ENCODE data around the gene SPOCK1.
"Not testable (repeated sequence)": the region's sequence is repeated elsewhere in the genome, so short reads cannot be mapped to it uniquely, and the experiment has no call there.

SPOCK1 gene

DNA sequence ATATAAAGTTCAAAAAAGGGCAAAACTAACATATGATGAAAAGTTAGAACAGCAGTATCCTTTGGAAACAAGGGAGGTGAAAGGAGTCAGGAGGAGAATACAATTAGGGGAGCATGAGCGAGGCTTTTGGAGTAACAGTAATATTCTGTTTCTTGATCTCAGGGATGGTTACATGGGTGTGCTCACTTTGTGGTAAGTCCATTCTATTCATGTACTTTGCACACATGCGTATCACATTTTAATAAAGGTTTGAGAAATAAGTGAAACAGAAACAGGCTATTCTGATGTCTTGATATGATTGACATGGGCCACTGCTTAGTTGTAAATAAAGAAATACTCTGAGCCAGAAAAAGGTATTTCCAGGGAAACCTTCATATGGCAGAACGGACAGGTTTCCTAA lies 208.8 kb downstream of the SPOCK1 start:
- DNase-seq = no peak

DNA sequence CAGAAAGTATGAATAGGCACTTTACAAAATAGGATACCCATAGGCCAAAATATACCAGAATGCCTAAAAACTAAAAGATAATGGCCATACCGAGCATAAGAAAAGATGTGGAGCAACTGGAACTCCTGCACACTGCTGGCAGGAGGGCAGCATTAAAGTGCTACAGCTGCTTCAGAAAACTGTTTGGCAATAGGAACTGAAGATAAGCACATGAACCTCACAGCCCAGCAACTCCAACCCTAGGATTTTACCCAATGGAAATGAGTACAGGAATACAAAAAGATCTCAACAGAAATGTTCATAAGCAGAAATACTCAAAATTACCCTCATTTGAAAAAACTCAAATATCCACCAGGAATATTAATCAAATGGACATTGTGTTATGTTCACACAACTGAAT lies 209.3 kb downstream of the SPOCK1 start:
- DNase-seq = no peak

DNA sequence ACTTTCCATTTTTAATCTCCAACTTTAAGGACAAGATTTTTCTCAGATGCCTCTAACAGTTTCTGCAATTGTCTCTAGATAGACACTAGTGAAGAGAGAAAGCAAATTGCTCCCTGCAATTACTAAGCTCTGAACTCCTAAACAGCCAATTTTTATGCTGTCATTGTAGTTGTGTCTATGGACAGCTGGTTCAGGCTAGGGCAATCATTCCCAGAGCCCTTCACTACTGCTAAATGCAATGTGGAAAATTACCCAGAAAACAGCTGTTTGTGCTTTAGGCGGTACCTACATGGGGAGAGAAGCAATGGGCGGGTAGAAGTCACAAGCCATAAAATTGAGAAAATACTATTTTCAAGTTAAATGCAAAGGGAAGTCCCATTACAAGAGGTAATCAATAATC lies 211.6 kb downstream of the SPOCK1 start:
- no peak for DNase-seq

DNA sequence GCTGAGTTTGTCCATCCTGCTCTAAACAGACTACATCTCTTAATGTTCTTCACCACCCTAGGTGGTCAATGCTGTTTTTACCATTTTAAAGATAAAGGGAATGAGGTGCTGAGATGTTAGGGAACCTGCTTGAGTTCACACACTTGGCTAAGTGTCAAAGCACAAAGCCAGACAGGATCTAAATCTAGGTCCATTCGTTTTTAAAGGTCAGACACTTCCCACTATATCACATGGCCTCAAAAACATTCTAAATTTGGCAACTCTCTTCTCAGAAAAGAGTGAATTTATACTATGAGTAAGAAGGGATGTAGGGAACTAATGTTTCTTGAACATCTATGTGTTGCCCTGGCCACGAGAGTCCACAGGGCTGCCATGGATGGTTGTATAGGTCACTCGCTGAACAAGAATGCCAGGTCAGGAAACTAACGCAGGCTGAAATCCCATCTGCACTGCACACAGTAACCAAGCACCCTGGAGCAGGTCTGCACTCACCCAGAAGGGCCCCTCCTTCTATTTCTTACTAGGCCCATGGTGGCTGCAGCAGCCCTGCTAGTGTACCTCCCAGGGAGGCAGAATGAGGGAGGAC lies 213.0 kb downstream of the SPOCK1 start:
- DNase-seq = no peak

DNA sequence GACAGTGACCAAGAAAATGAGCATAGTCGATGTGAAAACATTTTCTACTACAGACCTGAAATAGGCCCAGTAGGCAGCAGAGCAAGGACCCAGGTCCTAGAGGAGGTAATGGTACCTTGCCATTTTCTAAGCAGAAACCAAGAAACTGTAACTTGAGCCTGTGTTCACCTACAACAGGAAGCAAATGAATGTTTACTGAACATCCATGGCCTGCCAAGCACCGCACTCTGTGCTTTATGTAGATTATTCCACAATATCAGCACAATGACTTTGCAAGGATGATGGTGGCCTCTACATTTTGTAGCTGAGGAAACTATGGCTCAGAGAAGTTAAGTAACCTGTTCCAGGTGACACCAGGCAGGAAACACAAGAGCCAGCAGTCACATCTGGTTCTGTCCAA lies 215.3 kb downstream of the SPOCK1 start:
- DNase-seq = no peak

DNA sequence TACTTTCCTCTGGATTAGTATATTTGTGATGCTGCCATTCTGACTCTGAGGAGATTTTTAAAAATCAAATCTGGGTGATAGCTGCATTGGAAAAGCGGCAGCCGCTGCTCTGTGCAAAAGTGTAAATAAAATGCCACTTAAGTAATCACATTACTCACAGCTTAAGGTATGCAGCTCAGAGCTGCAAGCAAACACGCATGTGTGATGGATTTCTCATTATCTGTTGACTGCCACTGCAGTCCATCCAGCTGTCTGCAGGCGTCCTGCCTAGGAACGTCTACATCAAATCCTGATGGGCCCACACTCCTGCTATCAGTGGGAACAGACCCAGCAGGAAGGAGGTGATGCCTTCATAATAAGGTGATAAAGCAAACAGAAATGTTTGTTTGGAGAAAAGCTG lies 216.9 kb downstream of the SPOCK1 start:
- no peak for DNase-seq

DNA sequence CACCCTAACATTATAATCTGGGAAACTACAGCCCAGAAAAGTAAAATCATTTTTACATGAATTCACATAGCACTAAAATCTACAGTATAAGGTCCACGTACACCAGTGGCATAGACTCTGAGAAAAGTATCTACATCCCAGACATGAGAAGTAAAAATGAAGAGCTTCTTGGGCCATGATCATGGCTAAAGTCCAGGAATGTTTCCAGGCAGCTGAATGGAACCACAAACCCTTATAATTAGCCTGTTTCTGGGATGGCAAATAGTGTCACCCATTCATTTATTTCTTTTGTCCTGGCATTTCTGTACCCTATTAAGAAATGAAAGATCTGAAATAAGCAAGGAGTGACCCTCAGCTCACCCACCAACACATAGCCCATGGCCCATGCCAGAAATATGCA lies 217.9 kb downstream of the SPOCK1 start:
- DNase-seq = no peak

DNA sequence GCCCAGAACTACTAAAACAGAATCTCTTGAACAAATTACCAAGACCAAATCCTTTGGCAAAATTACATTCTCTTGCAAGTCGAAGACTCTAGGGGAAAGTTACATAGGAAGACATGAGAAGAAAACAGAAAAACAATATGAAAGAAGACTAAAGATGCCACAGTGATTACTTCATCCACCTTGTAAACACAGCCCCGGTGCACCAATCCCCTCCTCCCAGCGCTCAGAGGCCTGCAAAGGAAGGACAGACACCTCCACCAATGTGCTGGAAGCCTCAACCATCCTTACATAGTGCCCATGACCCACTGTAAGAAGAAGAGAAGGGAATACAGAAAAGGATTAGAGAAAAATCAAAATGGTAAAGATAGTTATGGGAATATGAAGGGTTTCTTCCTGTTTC lies 218.5 kb downstream of the SPOCK1 start:
- no peak for DNase-seq

DNA sequence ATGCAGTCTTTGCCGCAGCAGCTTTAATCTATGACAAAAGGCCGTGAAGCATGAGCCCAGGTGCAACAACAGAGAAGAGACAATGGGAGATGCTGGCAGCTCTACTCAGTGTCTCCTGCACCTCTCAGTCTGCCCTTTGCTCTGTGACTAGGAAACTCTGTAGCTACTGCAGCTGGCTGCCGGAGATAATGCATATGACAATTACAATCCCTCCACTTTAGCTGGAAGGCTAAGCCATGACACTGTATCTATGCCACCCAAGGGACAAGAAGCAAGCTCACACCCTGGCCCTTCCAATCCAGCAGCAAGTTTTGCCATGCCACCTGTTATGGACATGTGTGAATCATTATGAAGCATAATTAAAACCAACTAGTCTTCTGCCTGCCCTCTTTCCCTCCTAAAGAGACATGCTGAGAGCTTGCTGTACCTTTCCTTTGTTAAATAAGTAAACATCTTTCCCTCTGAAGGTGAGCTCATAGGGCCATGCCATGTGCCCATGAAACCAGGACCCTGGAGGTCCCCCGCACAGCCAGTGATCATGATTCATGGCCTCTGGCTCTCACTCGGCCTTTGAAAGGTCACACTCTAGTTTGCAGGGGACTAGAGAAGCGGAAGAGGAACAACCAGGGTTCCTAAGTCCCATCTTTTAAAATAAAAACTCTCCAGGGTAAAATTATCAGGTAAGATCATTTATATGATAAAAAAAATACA lies 219.4 kb downstream of the SPOCK1 start:
- no peak for DNase-seq

DNA sequence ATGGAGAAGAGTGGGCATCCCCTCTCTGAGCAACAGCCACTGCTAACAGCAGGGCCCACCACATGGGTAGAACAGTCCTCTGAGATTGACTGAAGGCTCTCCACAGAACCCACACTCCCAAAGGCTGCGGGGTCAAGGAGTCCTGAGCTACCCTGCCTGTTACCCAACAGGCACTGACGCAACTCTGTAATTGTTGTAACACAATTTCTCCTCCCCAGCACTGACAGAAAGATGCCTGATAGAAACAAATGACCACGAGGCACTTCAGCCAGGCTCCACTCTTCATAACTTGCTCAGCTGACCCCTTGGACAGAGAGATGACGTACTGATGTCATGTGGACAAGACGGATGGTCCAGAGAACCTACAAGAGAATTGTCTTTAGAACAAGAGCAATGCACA lies 220.7 kb downstream of the SPOCK1 start:
- no peak for DNase-seq

DNA sequence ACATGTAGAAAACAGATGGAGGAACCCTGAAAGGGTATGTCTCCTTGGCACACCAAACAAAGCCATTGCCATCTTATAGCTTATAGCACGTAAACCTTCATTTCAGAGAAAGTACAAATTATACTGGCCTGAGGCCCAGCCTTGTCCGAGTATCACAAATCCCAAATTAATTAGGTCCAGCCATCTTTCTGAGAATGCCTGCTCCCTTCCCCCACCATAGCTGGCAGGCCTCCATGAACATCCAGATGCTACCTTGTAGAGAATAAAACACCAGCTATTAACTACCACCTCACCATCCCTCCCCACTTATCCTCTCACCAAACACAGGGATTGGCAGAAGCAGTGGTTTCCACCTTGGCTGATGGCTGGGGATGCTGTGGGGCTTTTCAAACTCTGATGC lies 224.0 kb downstream of the SPOCK1 start:
- DNase-seq = no peak

DNA sequence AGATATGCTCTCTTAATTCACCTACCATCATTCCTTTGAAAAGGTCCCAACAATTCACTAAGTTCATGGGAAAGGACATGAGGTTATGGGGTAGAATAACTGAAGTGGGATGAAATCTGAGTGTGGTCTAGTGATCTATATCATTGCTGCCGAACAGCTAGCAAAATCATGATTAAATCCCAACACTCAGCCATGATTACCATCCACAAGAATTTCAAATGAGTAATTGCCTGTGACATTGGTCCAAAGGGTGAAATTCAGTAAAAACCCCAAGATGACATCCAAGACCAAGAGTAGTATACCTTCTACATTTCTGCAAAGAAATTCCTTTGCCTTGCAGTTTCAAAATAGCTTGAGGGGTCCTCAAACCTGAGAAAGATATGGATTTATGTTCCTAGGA lies 225.6 kb downstream of the SPOCK1 start:
- no peak for DNase-seq

DNA sequence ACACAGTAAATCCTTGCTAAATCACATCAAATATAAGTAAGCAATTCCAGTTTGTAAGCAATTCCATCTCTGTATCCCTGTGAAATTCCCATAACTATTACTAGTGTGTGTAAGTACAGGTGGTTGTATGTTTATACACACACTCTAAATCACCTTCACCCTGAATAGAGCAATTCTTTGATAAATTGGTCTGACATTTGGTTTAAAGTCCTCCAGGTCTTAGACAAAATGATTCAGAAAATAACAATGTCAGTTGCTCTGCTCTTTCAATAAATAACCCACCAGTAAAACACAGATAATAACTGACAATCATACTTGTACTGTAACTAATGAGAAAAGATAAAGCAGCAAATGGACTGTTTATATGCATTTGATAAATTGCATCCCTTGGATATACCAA lies 226.3 kb downstream of the SPOCK1 start:
- DNase-seq = no peak

DNA sequence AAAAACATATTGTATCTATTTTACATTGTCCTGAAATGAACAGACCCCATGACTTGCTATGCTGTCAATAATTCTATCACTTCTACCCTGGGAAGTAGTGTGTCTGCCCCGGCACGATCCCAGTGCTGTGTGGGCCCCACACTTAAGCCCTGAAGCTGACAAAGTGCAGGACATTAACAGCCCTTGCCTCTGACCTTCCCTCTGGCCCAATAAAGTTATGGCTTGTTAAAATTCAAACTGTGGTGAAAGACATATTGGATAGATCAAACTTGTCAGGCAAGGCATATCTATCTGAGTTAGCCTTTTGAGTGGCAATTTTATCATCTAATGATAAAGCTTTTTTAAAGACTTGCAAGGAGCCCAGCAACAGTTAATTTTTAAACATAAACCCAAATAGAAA lies 229.2 kb downstream of the SPOCK1 start:
- DNase-seq = no peak

DNA sequence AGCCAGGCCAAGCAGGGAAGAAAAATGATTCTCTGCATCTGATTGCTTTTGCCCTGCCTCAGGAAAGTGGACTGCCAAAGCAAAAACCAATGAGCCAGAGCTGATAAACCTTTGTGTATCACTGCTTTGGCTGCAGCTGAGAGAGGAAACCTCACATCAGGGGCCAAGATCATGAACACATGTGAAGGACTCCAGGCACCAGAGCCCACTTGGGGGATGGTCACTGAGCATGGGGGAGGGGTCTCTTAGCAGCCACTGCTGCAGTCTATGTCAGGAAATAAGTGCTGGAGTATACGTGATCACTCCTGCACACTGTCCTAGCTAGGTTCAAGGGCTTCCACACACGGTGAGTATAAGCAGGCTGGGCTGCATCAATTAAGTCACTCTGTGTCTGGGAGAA lies 229.9 kb downstream of the SPOCK1 start:
- no peak for DNase-seq

DNA sequence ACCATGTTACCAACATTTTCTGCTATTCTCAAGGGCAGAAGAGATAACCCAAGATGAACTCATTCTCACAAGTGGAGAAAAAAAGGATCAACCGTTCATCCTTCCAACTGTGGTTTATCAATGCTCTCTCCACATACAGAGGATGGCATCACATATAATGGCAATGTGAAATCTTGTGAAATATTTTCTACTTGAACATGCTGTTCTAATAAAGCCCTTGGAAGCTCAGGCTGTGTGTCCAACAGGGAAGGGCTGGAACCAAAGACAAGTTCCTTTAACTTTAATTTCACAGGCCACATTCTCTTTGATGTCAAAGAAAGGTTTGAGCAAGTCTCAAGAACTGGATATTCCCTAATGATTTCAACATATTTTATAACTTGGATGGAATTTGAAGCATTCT lies 230.5 kb downstream of the SPOCK1 start:
- no peak for DNase-seq

DNA sequence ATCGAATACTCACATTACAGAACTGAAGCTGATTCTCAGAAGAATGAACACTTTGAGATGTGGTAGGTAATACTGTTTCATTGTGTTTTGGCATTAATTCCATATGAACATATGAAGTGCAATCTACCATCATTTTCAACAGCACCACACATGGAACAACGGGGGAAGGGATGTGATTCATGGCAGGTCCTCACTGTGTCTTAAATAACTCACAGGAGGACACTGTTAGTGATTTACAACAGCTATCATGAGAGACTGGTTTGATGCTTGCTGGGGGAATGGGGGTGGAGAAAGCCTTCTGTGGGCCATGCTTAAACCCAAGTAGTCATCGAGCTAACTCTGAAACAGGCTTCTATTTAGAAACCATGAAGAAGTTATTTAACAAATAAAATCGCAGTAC lies 232.9 kb downstream of the SPOCK1 start:
- DNase-seq = no peak

DNA sequence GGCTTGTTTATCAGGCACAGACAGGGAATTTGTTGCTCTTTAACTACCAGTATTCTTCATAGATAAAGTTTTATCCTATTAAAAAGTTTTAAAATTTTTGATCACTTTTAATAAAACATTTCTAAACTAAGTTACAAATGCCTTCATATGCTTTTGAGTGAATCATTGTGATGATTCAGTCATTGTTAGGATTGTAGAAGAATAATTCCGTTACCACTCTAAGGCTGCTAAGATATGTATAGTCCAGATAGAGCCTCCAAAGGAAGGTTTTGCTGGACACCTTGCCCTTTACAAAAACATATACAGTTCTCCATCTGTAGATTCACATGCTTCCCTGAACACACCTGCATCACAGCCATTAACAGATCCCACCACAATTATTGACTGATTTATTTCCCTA lies 233.7 kb downstream of the SPOCK1 start:
- no peak for DNase-seq

DNA sequence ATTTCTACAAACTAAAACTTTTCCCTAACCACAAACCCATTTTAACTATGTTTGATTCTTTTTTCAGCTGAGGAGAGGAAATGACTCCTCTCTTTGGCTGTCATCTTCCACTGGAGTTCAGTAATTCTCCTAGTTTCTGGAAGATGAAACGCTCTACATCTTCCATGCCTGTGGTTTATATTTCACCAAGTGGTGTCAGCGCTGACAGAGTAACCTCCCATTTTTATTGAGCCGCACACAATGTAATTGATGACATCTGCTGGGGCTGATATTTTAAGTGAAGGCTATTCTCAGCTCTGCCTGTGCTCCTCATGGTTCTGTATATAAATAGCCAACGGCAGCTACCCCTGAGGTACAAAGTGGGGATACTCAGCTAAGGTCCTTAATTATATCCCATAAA lies 234.6 kb downstream of the SPOCK1 start:
- no peak for DNase-seq

DNA sequence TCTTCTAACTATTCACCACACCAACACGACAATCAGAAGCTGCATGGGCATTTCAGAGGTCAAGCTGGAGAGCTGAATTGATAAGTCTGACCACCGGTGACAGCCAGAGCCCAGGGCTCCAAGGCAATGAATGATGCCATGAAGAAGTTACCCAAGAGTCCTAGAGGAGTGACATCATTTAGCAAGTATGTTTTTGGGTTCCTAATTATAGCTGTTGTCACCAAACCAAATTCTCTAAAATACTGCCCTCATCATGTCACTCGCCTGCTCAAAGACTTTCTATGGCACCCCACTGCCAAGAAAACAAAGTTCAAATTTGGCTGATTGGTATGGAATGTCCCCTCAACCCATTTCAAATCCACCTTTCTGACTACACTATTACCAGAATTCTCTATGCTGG lies 235.1 kb downstream of the SPOCK1 start:
- no peak for DNase-seq

DNA sequence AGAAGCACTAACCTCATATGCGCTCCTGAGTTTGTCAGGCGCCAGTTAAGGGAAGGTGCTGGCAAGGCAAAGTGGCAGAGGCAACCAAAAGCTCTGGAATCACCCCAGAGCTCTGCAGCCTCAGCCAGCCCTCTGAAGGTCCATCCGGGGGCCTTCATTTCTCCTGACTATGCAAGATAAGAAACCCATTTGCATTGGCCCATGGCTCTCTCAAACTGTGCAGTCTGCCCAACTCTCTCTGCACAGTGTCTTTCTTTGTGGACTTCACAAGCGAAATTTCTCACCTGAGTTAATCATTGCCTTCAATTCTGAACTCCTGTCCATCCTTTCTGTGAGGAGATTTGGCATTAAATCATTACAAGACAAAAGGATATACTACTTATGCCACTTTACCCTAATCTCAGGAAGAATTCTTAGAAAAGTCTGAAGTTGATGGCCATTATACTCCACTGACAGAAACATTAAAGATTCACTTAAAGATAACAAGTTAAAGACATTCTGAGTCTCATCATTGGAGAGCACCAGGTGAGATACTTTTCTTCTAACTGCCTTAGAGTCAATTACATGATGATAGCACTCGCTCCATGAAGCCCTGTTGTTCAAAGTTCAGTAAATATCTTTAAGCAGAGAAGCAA lies 235.6 kb downstream of the SPOCK1 start:
- DNase-seq = no peak

DNA sequence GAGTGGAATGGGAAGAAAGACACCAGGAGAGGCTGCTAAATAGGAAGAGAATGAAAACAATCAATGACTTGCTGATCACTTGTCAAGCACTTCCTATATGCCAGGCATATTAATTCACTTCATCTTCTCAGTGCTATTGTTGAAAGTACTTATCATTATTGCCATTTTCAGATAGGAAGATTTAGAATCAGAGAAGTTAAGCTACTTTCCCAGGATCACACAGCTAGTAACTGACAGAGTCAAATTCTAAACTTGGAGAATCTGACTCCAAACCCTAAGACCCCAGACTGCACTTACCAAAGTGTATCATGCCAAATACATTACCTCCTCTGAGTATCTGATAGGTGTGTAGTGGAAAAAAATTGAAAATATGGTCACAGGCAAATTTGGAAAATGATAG lies 236.3 kb downstream of the SPOCK1 start:
- DNase-seq = no peak

DNA sequence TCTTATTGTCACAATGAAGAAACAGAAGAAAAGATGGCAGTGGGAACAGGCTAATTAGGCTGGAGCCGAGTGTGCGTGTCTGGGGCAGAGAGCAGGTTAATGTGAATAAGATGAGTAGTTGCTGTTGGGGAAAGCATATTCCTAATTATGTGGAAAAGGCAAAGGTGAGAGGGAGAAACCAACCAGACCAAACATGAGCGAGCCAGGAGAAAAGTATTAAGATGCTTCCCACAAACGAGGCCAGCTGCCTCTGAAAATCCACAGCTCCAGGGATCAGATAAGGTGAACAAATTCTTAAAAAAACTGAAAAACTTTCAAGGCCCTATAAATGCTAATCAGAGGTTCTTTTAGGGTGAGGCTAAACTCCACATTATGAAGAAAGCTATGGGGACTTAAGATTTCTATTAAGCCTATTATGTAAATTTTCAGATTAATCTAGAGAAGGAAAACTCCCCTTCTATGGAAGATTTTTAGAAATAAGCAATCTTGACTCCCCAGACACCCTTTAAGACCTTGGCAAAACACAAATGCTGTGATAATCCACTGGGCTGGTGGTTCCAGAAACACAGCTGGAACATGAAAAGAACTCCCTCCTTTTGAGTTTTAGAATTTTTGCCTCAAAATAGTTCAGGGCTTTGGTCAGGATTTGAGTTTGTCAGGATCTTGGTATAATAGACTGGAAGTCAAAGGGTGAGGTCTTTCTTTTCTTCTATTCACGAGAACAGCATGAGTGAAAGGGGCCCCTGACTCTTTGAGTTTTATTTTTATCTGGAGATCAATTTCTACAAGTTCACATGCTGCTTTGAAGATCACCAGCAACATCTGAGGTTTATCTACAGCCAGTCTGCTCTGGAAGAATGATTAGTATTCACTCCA lies 238.1 kb downstream of the SPOCK1 start:
- no peak for DNase-seq

DNA sequence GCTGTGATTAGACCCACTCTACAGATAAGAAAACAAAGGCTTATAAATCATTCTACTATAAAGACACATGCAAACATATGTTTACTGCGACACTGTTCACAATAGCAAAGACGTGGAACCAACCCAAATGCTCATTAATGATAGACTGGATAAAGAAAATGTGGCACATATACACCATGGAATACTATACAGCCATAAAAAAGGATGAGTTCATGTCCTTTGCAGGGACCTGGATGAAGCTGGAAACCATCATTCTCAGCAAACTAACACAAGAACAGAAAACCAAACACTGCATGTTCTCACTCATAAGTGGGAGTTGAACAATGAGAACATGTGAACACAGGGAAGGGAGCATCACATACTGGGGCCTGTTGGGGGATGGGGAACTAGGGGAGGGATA lies 240.0 kb downstream of the SPOCK1 start:
- not testable (repeated sequence) for DNase-seq
